Effector CD8-positive, alpha-beta T cell (primary cell): ENCODE data around the gene VAPA.

Source experiments
- DNase-seq: peaks from one replicate; lab custom pipeline; 2025; lab: John Stamatoyannopoulos, UW

The VAPA gene

DNA sequence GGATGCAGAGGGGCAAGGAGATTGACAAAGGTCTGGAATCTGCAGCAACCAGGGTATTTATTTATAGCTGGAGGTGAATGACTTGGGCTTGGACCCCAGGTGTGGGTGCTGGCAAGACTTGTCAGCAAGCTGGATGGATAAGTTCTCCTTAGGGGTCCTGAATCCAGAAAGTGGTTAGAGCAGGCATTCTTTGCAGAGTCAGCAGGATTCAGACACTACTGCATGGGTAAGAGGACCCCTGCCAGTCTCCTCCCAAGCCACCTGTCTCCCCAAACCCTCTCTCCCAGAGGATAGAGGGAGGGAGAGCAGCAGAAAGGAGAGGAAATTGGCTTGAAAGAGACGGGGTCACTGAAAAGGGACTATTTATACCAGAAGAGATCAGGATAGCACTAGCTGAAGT lies 89.5 kb downstream of the VAPA start:
- no peak for DNase-seq

DNA sequence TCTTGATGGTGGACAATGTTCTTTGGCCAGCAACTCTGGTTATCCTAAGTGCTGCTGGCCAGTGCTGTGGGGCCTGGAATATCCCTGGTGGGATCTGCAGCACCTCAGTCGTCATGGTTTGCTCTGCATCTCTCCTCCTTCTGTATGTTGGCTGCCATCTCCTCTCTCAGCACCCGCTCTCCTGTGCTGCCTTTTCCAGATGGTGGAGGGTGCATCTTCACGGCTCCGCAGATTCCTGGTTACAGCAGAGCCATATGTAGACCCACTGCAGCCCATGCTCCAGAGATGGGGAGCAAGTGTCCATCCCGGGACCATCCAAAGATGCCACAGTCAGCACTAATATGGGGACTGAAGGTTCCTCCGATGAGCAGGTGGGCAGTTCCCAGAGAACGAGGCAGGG lies 90.0 kb downstream of the VAPA start:
- DNase-seq: no peak

DNA sequence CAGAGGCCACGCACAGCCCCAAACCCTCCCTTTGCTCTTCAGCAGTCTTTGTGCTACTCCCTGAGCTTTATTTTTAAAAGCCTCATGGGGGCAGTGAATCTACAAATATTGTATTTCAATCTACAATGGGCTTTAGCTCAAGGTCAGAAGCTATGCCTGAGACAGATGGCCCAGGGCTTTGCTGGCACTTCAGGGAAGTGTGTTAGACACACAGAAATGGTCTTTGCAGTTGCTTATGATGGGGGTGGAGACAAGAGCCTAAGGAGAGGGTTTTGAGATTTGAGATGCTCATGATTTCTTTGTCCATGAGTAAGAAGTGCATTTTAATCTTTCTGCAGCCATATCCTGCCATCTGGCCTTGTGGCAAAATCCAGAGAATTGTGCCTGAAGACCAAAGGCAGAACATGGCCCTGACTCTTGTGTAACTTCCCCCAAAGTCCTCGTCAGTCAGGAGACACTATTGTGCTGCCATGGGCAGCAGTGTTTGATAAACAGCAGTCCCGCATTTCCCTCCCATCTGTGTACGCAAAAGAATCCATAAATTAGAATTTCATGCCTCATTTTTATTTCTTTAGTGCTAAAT lies 92.6 kb downstream of the VAPA start:
- DNase-seq: no peak

DNA sequence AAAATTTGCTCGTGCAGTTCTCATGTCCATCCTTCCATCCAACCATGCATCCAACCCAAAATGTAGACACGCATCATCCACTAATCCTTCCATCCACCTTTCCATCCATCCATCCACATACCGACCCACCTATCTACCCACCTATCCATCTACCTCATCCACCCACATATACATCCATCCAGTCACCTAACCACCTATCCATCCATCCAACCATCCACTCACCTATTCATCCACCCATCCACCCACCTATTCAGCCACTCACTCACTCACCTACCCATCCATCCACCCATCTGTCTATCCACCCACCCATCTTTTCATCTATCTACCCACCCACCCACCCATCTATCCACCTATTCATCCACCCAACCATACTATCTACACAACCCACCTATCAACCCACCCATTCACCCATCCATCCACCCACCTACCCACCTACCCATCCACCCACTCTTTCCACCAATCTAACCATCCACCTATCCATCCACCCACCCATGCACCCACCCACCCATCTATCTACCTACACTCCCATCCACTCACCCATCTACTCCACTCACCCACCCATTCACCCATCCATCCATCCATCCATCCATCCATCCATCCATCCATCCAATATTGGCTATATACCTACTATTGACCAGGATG lies 94.3 kb downstream of the VAPA start:
- DNase-seq: no peak
